NCI-H524 (cell line): ENCODE results near the gene SLC51B.

Experiments
- DNase-seq, 2 experiments: peaks; one replicate each; lab custom pipeline; 2025; lab: John Stamatoyannopoulos, UW

Gene SLC51B

GRCh38 chr15:65100442-65100841, 55.3 kb downstream of the SLC51B start:
- no peak for DNase-seq

GRCh38 chr15:65101411-65101890, 56.3 kb downstream of the SLC51B start:
- DNase-seq, result no peak

GRCh38 chr15:65101891-65102708, 56.9 kb downstream of the SLC51B start:
- DNase-seq, result no peak

GRCh38 chr15:65102912-65103311, 57.7 kb downstream of the SLC51B start:
- DNase-seq, result no peak
